BLaER1 treated with 17β-estradiol and CSF1 and Interleukin-3, amounts not matched to agents 10 nM and 100 nM (cell line): Measurements from ENCODE around the gene GCGR.

Experiments used
- H3K27ac ChIP-seq, 11 experiments: shearing (Covaris generic); formaldehyde crosslinking; 2 replicates each; pipeline ENCODE4 v1.8.1; 2022
- H3K27me3 ChIP-seq, 11 experiments: shearing (Covaris generic); formaldehyde crosslinking; 2 replicates each; pipeline ENCODE4 v1.8.1; 2022
- H3K36me3 ChIP-seq, 11 experiments: shearing (Covaris generic); formaldehyde crosslinking; 2 replicates each; pipeline ENCODE4 v1.8.1; 2022
- H3K4me1 ChIP-seq, 10 experiments: shearing (Covaris generic); formaldehyde crosslinking; 2 replicates each; pipeline ENCODE4 v1.8.1; 2022
- H3K4me2 ChIP-seq, 11 experiments: shearing (Covaris generic); formaldehyde crosslinking; 2 replicates each; pipeline ENCODE4 v1.8.1; 2022
- H3K4me3 ChIP-seq, 10 experiments: shearing (Covaris generic); formaldehyde crosslinking; 2 replicates each; pipeline ENCODE4 v1.8.1; 2022
- H3K9ac ChIP-seq, 11 experiments: shearing (Covaris generic); formaldehyde crosslinking; 2 replicates each; pipeline ENCODE4 v1.8.1; 2022
- H3K9me3 ChIP-seq, 11 experiments: shearing (Covaris generic); formaldehyde crosslinking; replicated peaks in 1 of 11; 2 replicates each; pipeline ENCODE4 v1.8.1; 2022
- H4K20me1 ChIP-seq, 11 experiments: shearing (Covaris generic); formaldehyde crosslinking; 2 replicates each; pipeline ENCODE4 v1.8.1; 2022
- Cebpa-rat ChIP-seq, 11 experiments: shearing (Covaris generic); IDR thresholded peaks; 2 replicates each; pipeline ENCODE4 v1.8.1; 2022

The GCGR gene

DNA sequence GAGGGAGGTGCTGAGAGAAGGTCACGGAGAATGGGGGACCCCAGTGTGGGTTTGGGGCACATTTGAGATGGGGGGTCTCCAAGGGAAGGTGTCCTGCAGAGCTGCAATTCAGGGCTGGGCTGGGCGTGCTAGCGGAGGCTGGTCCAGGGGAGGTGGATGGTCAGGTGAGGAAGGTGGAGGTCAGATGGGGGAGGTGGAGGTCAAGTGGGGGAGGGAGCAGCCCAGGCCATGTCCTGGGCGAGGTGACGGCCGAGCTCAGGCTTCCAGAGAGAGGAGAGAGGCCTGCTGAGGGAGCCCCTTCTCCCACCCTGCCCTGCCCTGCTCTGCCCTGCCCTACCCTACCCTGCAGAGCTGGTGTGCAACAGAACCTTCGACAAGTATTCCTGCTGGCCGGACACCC is 6.5 kb downstream of the GCGR start:
- Histone ChIP-seq H3K4me1 (peaks cover 11 to 88% (median 73%) of the 10 kb centered on the region in 10 experiments; a peak in 19 of 20 replicates), H3K4me3 (no peak overlapping the region), H3K27ac (no peak overlapping the region), H3K36me3 (no peaks in the 10 kb centered on the region), H3K4me2 (peak overlapping the region in 1 of 11 experiments; percentile 21; a peak in 1 of 22 replicates), H3K9me3 (no peaks in the 10 kb centered on the region), H4K20me1 (peaks cover 0 to 30% (median 0%) of the 10 kb centered on the region in 11 experiments; a peak in 8 of 22 replicates), H3K27me3 (peaks cover 19 to 44% (median 28%) of the 10 kb centered on the region in 11 experiments), H3K9ac (no peak overlapping the region)
- TF ChIP-seq Cebpa-rat (IDR thresholded peaks at IDR 0.05): no peak

DNA sequence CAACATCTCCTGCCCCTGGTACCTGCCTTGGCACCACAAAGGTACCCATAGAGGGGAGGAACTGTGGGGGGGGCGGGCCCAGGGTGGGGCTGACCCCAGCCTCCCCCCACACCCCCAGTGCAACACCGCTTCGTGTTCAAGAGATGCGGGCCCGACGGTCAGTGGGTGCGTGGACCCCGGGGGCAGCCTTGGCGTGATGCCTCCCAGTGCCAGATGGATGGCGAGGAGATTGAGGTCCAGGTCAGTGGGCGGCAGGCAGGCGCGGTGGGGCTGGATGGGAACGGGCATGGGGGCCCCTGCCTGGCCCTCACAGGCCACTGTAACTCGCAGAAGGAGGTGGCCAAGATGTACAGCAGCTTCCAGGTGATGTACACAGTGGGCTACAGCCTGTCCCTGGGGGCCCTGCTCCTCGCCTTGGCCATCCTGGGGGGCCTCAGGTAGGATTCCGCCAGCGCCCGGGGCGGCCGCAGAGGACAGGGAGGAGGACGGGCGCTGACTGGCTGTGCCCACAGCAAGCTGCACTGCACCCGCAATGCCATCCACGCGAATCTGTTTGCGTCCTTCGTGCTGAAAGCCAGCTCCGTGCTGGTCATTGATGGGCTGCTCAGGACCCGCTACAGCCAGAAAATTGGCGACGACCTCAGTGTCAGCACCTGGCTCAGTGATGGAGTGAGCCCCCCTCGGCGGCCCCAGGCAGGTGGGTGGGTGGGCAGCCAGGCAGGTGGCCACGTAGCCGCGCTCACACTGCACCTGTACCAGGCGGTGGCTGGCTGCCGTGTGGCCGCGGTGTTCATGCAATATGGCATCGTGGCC is 7.1 kb downstream of the GCGR start:
- Histone ChIP-seq H3K4me1 (peaks cover 11 to 89% (median 73%) of the 10 kb centered on the region in 10 experiments; a peak in 19 of 20 replicates), H3K27ac (no peak overlapping the region), H4K20me1 (peaks cover 0 to 25% (median 0%) of the 10 kb centered on the region in 11 experiments; a peak in 8 of 22 replicates)

DNA sequence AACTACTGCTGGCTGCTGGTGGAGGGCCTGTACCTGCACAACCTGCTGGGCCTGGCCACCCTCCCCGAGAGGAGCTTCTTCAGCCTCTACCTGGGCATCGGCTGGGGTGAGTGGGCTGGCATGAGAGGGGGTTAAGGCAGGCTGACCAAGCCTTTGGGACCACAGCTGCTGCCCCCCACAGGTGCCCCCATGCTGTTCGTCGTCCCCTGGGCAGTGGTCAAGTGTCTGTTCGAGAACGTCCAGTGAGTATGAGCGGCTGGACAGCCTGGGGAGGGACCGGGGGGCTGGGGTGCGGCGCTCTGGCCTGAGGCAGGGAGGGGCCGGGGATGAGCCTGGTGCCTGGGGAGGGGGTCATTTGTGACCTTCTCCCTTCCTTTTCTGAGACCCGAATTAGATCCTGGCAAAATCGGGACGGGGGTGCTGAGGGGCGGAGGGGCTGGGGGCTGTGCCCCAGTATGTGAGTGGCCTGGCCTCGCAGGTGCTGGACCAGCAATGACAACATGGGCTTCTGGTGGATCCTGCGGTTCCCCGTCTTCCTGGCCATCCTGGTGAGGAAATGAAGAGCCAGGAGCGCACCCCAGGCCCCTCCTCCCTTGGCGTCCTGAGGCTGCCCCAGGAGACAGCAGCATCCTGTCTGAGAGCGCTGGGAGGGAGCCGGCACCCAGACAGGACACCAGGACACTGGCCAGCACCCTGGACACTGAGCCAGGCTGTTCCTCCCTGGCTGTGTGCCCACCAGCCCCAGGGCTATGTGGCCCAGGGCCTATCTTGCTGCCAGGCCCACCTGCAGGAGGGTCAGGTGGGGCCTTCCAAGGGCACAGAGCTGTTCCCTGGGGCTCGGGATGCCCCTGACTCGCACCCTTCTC is 8.0 kb downstream of the GCGR start:
- Histone ChIP-seq H3K36me3 (no peaks in the 10 kb centered on the region), H3K9me3 (no peaks in the 10 kb centered on the region), H3K9ac (peak overlapping the region in 5 of 11 experiments; percentile 35 to 61 (median 53); a peak in 7 of 22 replicates), H3K4me3 (no peak overlapping the region; a peak in 1 of 20 replicates), H3K4me2 (peak overlapping the region; percentile 30 to 92 (median 86); a peak in 21 of 22 replicates), H3K27ac (peak overlapping the region in 5 of 11 experiments; percentile 24 to 59 (median 44); a peak in 7 of 22 replicates), H4K20me1 (peaks cover 0 to 18% (median 0%) of the 10 kb centered on the region in 11 experiments; a peak in 8 of 22 replicates), H3K27me3 (peaks cover 6 to 30% (median 14%) of the 10 kb centered on the region in 11 experiments; a peak in 21 of 22 replicates), H3K4me1 (peaks cover 11 to 83% (median 70%) of the 10 kb centered on the region in 10 experiments; a peak in 19 of 20 replicates)
- no peak for TF ChIP-seq Cebpa-rat (IDR thresholded peaks at IDR 0.05)

More for the DNA sequence above, 7.1 kb downstream of the GCGR start:
- H3K4me2 ChIP-seq: peak overlapping the region in 9 of 11 experiments; percentile 61 to 92 (median 86); a peak in 18 of 22 replicates
- H3K27me3 ChIP-seq: peaks cover 13 to 38% (median 22%) of the 10 kb centered on the region in 11 experiments
- no peaks in the 10 kb centered on the region for H3K9me3 ChIP-seq
- no peak for TF ChIP-seq Cebpa-rat (IDR thresholded peaks at IDR 0.05)
- H3K9ac ChIP-seq: no peak overlapping the region
- no peaks in the 10 kb centered on the region for H3K36me3 ChIP-seq
- no peak overlapping the region for H3K4me3 ChIP-seq

DNA sequence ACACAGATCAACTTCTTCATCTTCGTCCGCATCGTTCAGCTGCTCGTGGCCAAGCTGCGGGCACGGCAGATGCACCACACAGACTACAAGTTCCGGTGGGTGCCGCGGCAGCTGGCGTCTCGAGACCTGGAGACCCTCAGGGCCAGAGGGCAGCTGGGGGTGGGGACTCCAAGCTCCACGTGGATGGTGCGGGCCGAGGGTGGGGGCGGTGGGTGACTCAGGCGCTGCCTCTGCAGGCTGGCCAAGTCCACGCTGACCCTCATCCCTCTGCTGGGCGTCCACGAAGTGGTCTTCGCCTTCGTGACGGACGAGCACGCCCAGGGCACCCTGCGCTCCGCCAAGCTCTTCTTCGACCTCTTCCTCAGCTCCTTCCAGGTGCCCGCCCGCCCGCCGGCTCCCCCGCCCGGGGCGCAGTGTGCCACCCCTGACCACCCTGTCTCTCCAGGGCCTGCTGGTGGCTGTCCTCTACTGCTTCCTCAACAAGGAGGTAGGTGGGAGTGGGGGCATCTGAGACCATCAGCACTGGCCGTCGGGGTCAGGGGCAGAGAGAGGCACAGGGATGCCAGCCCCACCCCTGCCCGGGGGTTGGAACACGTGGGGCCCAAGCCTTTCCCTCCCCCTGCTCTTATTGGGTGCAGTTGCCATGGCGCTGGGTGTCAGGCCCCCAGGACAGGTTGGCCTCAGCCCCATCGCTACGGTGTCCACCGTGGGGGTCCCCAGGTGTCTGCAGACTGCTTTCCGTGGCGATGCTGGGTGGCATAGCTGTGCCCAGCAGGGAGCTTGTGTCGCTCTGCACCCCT is 8.8 kb downstream of the GCGR start:
- no peaks in the 10 kb centered on the region for H3K9me3 ChIP-seq
- peak overlapping the region; percentile 30 to 92 (median 86); a peak in 21 of 22 replicates for H3K4me2 ChIP-seq
- no peak for TF ChIP-seq Cebpa-rat (IDR thresholded peaks at IDR 0.05)
- peaks cover 10 to 75% (median 62%) of the 10 kb centered on the region in 10 experiments; a peak in 19 of 20 replicates for H3K4me1 ChIP-seq
- H3K36me3 ChIP-seq: no peaks in the 10 kb centered on the region
- peaks cover 0 to 21% (median 6%) of the 10 kb centered on the region in 11 experiments; a peak in 13 of 22 replicates for H3K27me3 ChIP-seq
- peaks cover 0 to 11% (median 0%) of the 10 kb centered on the region in 11 experiments; a peak in 4 of 22 replicates for H4K20me1 ChIP-seq
- H3K27ac ChIP-seq: peak overlapping the region in 4 of 11 experiments; percentile 24 to 59 (median 46); a peak in 4 of 22 replicates
- H3K4me3 ChIP-seq: no peak overlapping the region; a peak in 1 of 20 replicates
- H3K9ac ChIP-seq: peak overlapping the region in 5 of 11 experiments; percentile 35 to 61 (median 53); a peak in 6 of 22 replicates

DNA sequence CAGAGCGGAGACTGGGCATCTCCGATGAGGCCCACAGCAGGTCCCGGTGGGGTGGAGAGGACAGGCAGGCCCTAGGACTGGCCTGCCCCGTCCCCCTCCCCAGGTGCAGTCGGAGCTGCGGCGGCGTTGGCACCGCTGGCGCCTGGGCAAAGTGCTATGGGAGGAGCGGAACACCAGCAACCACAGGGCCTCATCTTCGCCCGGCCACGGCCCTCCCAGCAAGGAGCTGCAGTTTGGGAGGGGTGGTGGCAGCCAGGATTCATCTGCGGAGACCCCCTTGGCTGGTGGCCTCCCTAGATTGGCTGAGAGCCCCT is 9.4 kb downstream of the GCGR start:
- peak overlapping the region in 8 of 11 experiments; percentile 23 to 92 (median 86); a peak in 11 of 22 replicates for H3K4me2 ChIP-seq
- no peak overlapping the region for H3K4me3 ChIP-seq
- peaks cover 0 to 11% (median 0%) of the 10 kb centered on the region in 11 experiments; a peak in 3 of 22 replicates for H4K20me1 ChIP-seq
- H3K36me3 ChIP-seq: no peaks in the 10 kb centered on the region
- H3K27ac ChIP-seq: no peak overlapping the region
- peaks cover 7 to 69% (median 56%) of the 10 kb centered on the region in 10 experiments; a peak in 19 of 20 replicates for H3K4me1 ChIP-seq
- H3K9ac ChIP-seq: no peak overlapping the region
- peaks cover 0 to 16% (median 0%) of the 10 kb centered on the region in 11 experiments; a peak in 9 of 22 replicates for H3K27me3 ChIP-seq
- H3K9me3 ChIP-seq: no peaks in the 10 kb centered on the region
- no peak for TF ChIP-seq Cebpa-rat (IDR thresholded peaks at IDR 0.05)

DNA sequence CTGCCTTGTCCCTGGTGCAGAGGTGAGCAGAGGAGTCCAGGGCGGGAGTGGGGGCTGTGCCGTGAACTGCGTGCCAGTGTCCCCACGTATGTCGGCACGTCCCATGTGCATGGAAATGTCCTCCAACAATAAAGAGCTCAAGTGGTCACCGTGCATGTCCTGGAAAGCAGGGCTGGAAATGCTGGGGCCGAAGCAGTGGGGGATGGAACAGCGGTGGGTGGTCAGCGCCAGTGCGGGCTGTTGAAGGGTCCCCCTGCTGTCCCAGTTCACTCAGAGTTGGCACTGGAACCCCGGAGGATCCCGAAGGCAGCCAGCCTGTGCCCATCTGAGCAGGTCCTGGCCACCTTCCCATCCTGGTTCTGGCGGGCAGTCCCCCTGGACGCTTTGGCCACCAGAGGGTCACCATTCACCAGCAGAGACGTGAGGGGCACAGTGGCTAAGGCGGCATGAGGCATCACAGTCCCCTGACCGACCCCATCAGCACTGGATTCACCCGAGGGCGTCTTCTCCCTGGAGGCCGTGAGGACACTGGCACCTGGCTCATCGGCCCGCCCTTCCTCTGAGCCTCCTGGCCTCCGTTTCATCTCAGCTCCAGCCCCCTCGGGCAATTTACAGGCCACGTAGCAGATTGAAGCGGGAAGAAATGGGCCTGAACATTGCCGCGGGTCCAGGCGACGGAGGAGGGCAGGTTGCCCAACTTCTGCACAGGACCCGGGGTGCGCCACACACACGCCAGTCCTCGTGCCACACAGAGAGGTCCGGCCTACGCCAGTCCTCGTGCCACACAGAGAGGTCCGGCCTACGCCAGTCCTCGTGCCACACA is 10.1 kb downstream of the GCGR start:
- Histone ChIP-seq H4K20me1 (peaks cover 0 to 7% (median 0%) of the 10 kb centered on the region in 11 experiments; a peak in 1 of 22 replicates), H3K36me3 (no peaks in the 10 kb centered on the region), H3K9me3 (no peaks in the 10 kb centered on the region), H3K27ac (no peak overlapping the region), H3K4me1 (peaks cover 7 to 62% (median 49%) of the 10 kb centered on the region in 10 experiments; a peak in 19 of 20 replicates), H3K27me3 (peaks cover 0 to 8% (median 0%) of the 10 kb centered on the region in 11 experiments; a peak in 5 of 22 replicates), H3K4me2 (peak overlapping the region in 8 of 11 experiments; percentile 23 to 92 (median 86); a peak in 12 of 22 replicates), H3K9ac (peak overlapping the region in 1 of 11 experiments; percentile 37; a peak in 1 of 22 replicates), H3K4me3 (no peak overlapping the region)
- no peak for TF ChIP-seq Cebpa-rat (IDR thresholded peaks at IDR 0.05)
